B cell (primary cell): ENCODE data around the gene VARS1.

Experiments used
- CTCF ChIP-seq: fragments of 200-600 bp; IDR thresholded peaks from one replicate; pipeline ENCODE4 v1.8.0; 2022; ENCODE audit warnings: antibody characterized with exemption, mild to moderate bottlenecking
- EZH2 ChIP-seq: IDR thresholded peaks from 2 replicates; pipeline ENCODE4 v1.6.1; 2012; ENCODE audit warnings: borderline replicate concordance, low read depth, mild to moderate bottlenecking, moderate library complexity, low read length; ENCODE audit not compliant: insufficient read depth, poor library complexity, severe bottlenecking

- TF ChIP-seq CTCF (no peak), EZH2 (no peak)
These were observed 4.2 kb upstream of the VARS1 start for GRCh38 chr6:31799781-31800180.
